Ramos (cell line): Measurements from ENCODE around the gene BYSL.

Experiments
- in situ Hi-C: fragments of 300-500 bp; cut with MboI; formaldehyde crosslinking; loops from one replicate; pipeline ENCODE4 v1.14.3; 2022; ENCODE audit warnings: low sequenced_read_pairs; ENCODE audit not compliant: unreplicated experiment

The BYSL gene

DNA sequence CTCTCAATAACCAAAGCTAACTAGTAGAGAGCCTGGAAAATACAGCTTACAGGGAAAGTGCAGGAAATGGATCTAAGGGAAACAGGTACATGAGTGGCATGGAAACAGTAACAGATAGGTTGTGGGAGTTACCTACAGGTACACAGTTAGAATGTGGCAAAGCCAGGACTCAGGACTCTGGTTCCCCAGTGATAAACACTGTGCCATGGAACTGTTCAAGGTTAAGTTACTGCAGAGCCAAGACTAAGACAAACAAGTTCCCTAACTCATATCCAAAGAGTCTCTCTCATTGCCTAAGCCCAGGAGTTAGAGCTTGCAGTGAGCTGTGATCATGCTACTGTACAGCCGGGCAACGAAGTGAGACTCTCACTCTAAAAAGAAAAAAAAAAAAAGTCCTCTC lies 7.0 kb upstream of the BYSL start:
- in situ Hi-C loops, result no loop called here

DNA sequence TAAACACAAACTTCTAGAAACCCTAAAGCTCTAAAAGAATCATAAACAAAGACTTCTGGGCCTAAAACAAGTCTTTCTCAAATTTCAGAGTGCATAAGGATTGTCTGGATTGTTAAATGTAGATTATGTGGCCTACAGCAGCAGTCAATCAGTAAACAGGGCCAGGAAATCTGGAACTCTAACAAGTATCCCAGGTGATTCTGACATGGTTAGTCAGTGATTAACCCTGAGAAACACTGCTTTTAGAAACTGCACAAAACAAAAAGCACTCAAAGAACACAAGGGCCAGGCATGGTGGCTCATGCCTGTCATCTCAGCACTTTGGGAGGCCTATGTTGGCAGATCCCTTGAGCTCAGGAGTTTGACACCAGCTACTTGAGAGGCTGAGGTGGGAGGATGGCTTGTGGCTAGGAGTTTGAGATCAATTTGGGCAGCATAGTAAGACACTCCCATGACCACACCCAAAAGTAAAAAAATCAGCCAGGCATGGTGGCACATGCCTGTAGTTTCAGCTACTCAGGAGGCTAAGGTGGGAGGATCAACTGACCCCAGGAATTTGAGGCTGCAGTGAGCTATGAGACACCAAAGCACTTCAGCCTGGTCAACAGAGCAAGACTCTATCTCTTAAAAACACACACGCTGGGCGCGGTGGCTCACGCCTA lies 6.3 kb upstream of the BYSL start:
- in situ Hi-C loops, result no loop called here

- in situ Hi-C loops, result no loop called here
These were observed 3.8 kb upstream of the BYSL start for GRCh38 chr6:41917528-41917927.

DNA sequence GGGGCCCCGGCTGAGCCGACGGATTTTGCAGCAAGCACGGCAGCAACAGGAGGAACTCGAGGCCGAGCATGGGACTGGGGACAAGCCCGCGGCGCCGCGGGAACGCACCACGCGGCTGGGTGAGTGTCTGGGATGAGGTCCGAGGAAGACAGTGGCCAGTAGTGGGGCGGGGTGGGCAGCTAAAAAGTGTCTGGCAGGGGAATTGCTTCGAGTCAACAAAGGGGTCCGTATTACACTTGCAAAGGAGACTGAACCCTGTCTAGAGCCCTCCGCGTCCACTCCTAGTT lies 356 bp downstream of the BYSL start:
- in situ Hi-C loops, result loop anchor here (10.0 kb wide), 1 partner anchor 137 kb away; the partner anchor contains the start of genes PRICKLE4 and TOMM6

DNA sequence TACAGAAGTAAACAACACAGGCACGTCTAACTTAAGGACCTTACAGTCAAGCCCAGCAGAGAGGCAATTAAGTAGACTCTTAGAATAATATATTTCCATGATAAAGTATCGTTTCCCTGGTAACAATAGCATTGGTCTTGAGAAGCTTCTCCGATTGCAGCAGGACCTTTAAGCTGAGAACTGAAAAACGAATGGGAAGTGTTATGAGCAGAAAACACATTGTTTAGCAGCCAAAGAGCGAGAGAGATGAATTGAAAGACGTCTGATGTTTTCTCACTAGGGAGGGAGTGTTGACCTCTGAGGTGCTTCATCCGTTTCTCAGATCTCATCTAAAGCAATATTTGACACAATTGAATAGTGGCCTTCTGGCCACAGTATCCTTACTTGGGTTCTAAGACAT lies 855 bp downstream of the BYSL start:
- in situ Hi-C loops, result loop anchor here (10.0 kb wide), 1 partner anchor 137 kb away; the partner anchor contains the start of genes PRICKLE4 and TOMM6

DNA sequence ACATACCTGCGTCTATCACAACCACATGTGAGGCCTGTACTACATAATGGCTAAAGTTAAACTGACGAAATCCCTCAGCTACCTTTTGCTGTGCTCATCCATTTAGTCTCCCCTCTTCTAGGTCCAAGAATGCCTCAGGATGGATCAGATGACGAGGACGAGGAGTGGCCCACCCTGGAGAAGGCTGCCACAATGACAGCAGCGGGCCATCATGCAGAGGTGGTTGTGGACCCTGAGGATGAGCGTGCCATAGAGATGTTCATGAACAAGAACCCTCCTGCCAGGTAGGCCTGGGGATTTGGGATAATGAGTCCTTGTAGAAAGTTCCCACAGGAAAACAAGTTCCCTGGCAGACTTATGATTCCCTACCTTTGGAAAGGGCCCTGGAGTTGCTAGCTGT lies 6.0 kb downstream of the BYSL start:
- in situ Hi-C loops, result loop anchor here (10.0 kb wide), 1 partner anchor 142 kb away; the partner anchor contains the start of genes PRICKLE4 and TOMM6

GRCh38 chr6:41929924-41930323 lies 8.6 kb downstream of the BYSL start:
- in situ Hi-C loops, result loop anchor here (5.0 to 10.0 kb wide), 2 partner anchors 112 to 145 kb away; partner anchors contain the start of genes PRICKLE4 and TOMM6

DNA sequence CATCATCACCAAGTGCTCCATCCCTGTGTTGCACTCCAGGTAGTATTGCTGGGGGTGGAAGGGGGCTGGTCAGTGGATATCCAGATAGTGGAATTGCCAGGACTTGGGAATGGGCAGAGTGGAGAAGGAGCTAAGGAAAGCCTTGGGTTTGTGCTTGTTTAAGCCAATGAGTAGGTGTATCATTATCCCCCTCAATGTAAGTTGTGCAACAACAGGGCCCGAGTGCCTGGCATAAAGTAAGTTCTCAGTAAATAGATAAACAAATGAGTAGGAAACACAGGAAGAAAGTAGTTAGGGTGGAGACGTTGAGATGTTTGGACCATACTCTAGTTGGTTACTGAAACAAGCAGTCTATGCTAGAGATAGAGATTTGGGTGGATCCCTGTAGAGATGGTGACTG lies 10.5 kb downstream of the BYSL start:
- in situ Hi-C loops, result loop anchor here (5.0 kb wide), 1 partner anchor 111 kb away; no protein-coding TSS in a partner anchor

- in situ Hi-C loops, result loop anchor here (5.0 kb wide), 1 partner anchor 110 kb away; no protein-coding TSS in a partner anchor
These were observed 11.1 kb downstream of the BYSL start for GRCh38 chr6:41932378-41932777.

- in situ Hi-C loops, result loop anchor here (5.0 kb wide), 1 partner anchor 108 kb away; no protein-coding TSS in a partner anchor
These were observed 13.2 kb downstream of the BYSL start for GRCh38 chr6:41934278-41935192.

- in situ Hi-C loops, result no loop called here
These were observed 13.9 kb downstream of the BYSL start for GRCh38 chr6:41935193-41935574.

DNA sequence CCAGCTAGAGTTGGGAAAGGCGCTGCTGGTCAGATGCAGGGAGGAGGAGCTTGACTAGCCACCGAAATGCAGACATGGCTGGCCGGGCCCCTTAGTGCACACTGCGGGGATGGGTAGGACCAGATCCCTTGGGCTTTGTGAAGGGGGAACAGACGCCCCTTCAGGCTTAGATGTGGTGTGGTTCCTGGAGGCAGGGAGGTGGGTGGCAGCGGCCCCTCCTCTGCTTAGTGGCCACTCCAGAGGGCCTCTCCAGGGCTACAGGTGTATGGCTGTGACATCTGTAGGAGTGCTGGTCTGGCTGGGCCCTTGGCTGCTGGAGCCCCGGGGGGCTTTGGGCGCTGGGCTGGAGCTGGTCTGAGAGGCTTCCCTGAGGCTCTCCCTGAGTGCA lies 14.4 kb downstream of the BYSL start:
- in situ Hi-C loops, result no loop called here

DNA sequence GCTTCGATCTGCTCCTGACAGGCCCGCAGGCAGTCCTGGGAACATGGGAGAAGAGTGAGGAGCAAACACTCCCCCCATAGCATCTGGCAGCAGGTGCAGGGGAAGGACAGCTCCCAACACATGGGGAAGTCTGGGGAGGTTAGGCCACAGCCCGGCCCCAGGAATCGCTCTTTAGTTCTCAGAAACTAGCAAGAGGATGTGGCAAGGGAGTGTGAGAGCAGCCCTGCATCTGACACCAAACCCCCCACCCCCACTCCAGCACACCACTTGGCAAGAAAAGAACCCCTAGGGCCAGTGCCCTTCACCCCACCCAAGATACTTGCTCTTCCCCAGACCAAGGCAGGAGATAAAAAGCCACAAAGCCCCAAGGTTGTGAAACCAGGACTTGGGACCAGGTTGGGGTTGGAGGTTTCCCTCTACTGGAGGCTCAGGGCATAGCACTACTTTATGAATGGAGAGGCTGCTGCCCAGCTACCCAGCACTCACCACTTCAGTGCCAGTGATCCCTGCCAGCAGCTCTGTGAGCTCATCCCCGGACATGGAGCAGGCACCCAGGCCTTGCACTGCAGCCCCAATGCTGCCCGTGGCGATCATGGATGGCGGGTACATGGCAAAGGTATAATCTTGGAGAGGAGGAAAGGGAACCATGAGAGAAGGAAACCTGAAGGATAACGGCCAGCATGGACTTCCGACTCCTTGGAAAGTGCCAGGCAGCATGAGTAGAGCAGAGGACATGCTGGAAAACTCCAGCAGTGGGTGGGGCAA lies 15.0 kb downstream of the BYSL start:
- in situ Hi-C loops, result no loop called here

DNA sequence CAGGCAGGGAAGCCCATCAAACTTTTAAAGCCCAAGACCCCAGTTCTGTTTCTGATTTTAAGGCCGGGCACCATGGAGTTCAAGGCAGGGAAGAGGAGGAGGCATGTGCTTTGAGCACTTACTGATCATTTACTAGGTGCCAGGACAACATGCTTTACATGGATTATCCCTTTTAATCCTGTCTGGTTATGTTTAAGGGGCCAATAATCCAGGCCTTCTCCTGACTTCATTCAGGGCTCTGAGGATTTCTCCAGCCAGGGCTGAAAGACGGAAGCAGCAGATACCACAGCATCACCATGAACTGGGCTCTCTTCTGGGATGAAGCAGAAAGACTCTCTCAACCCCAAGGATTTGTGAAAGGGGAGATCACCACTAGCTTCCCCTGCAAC lies 16.2 kb downstream of the BYSL start:
- in situ Hi-C loops, result no loop called here

DNA sequence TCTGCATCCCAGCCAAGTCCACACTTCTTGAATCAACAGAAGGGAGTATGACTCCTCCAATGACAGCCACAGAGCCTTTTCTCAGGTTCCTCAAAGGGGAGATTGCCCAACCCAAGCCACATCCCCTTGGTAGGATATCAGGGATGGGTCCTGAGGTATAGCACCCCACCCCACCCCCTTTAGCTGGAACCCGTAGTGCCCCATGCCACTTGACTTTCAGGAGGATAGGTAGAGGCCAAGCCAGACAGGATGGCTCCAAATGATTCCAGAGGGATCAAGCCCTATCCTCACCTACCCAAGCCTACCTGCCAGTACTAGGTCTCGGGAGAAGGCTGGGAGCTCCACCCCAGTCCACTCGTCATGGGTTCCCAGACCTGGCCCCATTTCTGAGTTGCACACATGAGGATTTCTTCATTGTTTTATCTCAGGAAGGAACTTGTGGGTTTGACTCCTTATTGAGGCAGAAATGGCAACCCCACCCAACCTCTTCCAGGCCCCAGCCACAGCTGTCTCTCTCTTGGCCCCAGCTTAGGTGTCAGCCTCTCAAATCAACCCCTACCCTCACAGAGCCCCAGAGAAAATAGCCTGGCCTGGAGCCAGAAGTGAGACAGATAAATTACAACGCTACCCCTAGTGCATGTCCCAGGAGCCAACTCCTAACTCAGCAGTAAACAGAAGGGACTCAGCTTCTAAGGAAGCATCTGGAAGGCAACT lies 16.7 kb downstream of the BYSL start:
- in situ Hi-C loops, result no loop called here

DNA sequence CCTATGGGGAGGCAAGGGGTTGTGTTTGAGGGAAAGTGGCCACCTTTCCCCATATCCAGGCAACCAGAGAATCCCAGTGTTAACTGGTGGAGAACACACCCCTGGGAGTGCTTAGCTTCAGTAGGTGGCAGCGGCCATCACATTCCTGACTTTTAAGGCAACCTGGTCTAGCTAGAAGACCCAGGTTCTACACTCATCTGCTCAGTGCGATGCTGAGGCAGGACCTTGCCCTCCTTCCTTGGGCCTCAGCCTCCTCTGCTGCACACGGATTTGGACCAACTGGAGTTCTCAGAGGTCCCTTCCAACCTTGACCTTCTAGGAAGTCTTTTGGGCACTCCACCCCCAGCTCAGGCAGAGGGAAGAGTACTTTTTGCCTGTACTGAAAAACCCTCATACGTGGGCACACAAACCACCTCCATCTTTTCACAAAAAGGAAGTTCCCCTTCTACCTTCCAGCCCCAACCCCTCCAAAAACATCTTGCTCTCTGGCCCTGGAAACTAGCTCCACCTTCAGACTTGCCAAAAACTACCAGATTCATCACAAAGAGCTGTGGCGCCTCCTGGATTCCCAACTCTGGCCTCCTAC lies 17.4 kb downstream of the BYSL start:
- in situ Hi-C loops, result no loop called here

DNA sequence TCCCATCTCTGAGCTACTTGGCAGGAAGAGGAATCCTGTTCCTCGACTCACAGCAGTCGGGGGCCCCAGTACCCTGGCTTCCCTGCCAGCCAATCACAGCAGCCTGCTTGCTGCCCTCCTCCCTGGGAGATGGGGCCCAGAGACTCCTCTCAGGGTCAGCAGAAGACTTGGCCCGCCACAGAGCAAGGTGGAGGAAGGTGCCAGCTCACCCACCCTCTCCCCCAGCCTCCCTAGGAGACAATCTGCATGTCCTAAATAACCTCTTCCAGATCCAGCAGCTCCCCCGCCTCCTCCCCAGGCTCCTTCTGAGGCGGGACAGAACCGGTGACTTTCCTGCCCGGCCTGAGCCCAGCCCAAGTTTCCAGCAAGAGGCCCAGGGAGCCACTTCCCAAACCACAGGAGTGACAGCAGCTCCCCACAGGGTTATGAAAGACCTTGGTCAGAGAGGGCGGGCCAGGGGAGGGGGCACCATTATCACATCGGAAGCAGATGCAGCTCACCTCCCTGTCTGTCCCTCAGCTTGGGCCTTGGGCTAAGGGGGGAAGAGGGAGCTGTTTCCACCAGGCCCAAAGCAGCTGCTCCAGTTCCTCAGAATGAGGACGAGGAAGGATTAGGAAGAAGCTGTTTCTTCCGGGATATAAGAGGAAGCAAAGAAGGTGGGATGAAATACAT lies 18.0 kb downstream of the BYSL start:
- in situ Hi-C loops, result no loop called here

DNA sequence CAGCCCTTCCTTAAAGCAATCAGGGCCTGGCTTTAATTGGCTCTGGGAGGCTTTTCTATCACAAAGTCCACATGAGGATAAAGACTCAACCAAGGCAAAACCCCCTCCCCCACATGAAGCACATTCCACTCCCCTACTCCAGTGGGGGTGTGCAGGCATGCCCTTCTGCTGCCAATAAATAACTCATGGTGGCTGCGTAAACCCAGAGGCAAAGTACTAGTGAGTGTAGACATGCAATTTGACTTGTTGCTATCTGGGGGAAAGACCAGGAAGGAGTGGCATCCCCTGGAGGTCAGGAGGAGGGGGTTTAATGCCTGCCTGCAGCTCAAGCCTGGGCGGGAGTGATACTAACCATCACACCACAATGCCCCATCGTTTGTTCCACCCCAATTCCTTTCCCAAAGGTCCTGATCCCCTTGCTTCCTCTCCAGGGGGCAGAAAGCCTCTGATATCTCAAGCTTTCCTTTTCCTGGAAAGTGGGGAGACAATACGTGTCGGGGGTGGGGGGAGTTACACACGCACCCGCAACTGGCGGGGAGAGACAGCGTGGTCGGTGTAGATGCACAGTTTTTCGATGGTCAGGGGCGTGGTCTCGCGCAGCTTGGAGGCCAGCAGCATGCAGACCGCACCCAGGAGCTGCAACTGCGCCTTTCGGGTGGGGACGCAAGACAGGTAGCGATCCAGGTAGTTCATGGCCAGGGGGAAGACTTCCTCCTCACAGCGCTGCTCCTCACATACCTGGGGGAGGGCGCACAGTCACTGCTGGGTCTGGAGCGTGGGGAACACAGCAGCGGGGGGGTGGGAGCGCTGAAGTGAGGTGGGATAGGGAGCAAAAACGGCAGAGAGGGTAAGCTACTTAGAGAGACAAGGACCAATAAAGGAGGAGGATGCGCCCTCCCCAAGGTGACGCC lies 18.8 kb downstream of the BYSL start:
- in situ Hi-C loops, result no loop called here
